HepG2 (cell line): ENCODE data around the gene UBC. TPM values are rescaled to one million over a fixed set of nuclear protein-coding genes. Genes with fewer than 3 reads are reported as not detected.
"Not testable (repeated sequence)": the region's sequence is repeated elsewhere in the genome, so short reads cannot be mapped to it uniquely, and the experiment has no call there.

Experiments used
- CBX5 ChIP-seq: sonication (generic); formaldehyde crosslinking; IDR thresholded peaks from 2 replicates; pipeline ENCODE4 v1.4.0; 2020; ENCODE audit warnings: missing genetic modification reagents, borderline replicate concordance
- EP300 ChIP-seq, 3 experiments: sonication (generic) in 1 of 3; formaldehyde crosslinking in 1 of 3; IDR thresholded peaks; 2 replicates each; pipeline versions ENCODE4 v1.5.1 to v1.6.1; 2011 to 2020; ENCODE audit warnings: low read depth in 2 of 3, low read length in 2 of 3, borderline replicate concordance in 1 of 3, improper control_type of control experiment in 1 of 3, mild to moderate bottlenecking in 1 of 3, missing genetic modification reagents in 1 of 3, moderate library complexity in 1 of 3
- HDAC2 ChIP-seq: sonication (generic); formaldehyde crosslinking; IDR thresholded peaks from 2 replicates; pipeline ENCODE4 v1.4.0; 2020; ENCODE audit warnings: missing genetic modification reagents
- HNF4A ChIP-seq: sonication (generic); formaldehyde crosslinking; IDR thresholded peaks from 2 replicates; pipeline ENCODE4 v1.4.0; 2020; ENCODE audit warnings: missing genetic modification reagents
- KDM4B ChIP-seq: sonication (generic); formaldehyde crosslinking; IDR thresholded peaks from 2 replicates; pipeline ENCODE4 v1.4.0; 2020; ENCODE audit warnings: missing genetic modification reagents
- KLF16 ChIP-seq, 2 experiments: sonication (generic) in 1 of 2; formaldehyde crosslinking in 1 of 2; IDR thresholded peaks; 2 replicates each; pipeline versions ENCODE4 v1.6.1 to v1.8.0; 2016 to 2023; ENCODE audit warnings: missing genetic modification reagents in 2 of 2, missing compliant biosample characterization in 1 of 2
- MXI1 ChIP-seq: IDR thresholded peaks from 3 replicates; pipeline ENCODE4 v1.6.1; 2012; ENCODE audit warnings: low read depth, low read length, inconsistent platforms, borderline replicate concordance
- NCOR1 ChIP-seq: fragments of 200-600 bp; sonication (generic); IDR thresholded peaks from 2 replicates; pipeline ENCODE4 v1.7.0; 2017; ENCODE audit warnings: antibody characterized with exemption, low read length, borderline replicate concordance
- NR2C2 ChIP-seq: sonication (generic); formaldehyde crosslinking; IDR thresholded peaks from 2 replicates; pipeline ENCODE4 v1.4.0; 2020; ENCODE audit warnings: missing genetic modification reagents, mild to moderate bottlenecking, moderate library complexity, borderline replicate concordance
- NR2F2 ChIP-seq: IDR thresholded peaks from 2 replicates; pipeline ENCODE4 v1.6.1; 2012; ENCODE audit warnings: low read depth, inconsistent platforms, borderline replicate concordance
- POLR2G ChIP-seq: fragments of 200-400 bp; formaldehyde crosslinking; IDR thresholded peaks from 2 replicates; pipeline ENCODE4 v1.6.1; 2018; ENCODE audit warnings: mild to moderate bottlenecking, low read depth, low read length, moderate library complexity
- SOX13 ChIP-seq, 3 experiments: fragments of 450-650 bp in 1 of 3; sonication (generic) in 1 of 3; formaldehyde crosslinking in 1 of 3; IDR thresholded peaks in 2 of 3; conservative IDR thresholded peaks in 1 of 3; 2 replicates each; pipeline versions ENCODE4 v1.5.0 to v1.6.1; 2016 to 2020; ENCODE audit warnings: antibody characterized with exemption in 1 of 3, mild to moderate bottlenecking in 1 of 3, missing compliant biosample characterization in 1 of 3, missing genetic modification reagents in 1 of 3, moderate library complexity in 1 of 3
- TEAD3 ChIP-seq: optimal IDR thresholded peaks from 2 replicates; pipeline ENCODE3; 2016; ENCODE audit warnings: borderline replicate concordance
- ZFY ChIP-seq: sonication (generic); formaldehyde crosslinking; IDR thresholded peaks from 2 replicates; pipeline ENCODE4 v1.4.0; 2020; ENCODE audit warnings: missing genetic modification reagents
- ZNF350 ChIP-seq: sonication (generic); formaldehyde crosslinking; IDR thresholded peaks from 2 replicates; pipeline ENCODE4 v1.4.0; 2020; ENCODE audit warnings: mild to moderate bottlenecking, low read depth, missing genetic modification reagents, borderline replicate concordance
- polyA plus RNA-seq, 8 experiments: library from polyadenylated mRNA; depleted of rRNA in 3 of 8; stranded (reverse) in 7 of 8; unstranded in 1 of 8; fragments of >200 nt; fragmentation: Illumina TruSeq in 4 of 8; extraction: Trizol in 4 of 8; gene quantifications; 2 replicates each; pipeline versions ENCODE4 v1.2.1 to v1.2.3, GENCODE V29; 2011 to 2016; ENCODE audit warnings: low read depth in 4 of 8, missing spikeins in 1 of 8, mixed read lengths in 1 of 8; ENCODE audit not compliant: insufficient read depth in 1 of 8
- total RNA-seq, 5 experiments: library from RNA; depleted of rRNA; stranded (reverse); fragments of >200 nt; fragmentation: Illumina TruSeq; extraction: Trizol; gene quantifications; 2 replicates each; pipeline ENCODE4 v1.2.3, GENCODE V29; 2016; ENCODE audit warnings: low read depth in 1 of 5
- TF ChIP-seq, protein P1 (sequence below): sonication (generic); formaldehyde crosslinking; IDR thresholded peaks from 2 replicates; pipeline ENCODE4 v1.5.0; 2020; ENCODE audit warnings: mild to moderate bottlenecking, missing genetic modification reagents, moderate library complexity
- TF ChIP-seq, protein P2 (sequence below): sonication (generic); formaldehyde crosslinking; IDR thresholded peaks from 2 replicates; pipeline ENCODE4 v1.4.0; 2020; ENCODE audit warnings: missing genetic modification reagents
- TF ChIP-seq, protein P3 (sequence below): IDR thresholded peaks from 2 replicates; pipeline ENCODE4 v1.6.1; 2016
- TF ChIP-seq, protein P4 (sequence below): IDR thresholded peaks from 2 replicates; pipeline ENCODE4 v1.6.1; 2012; ENCODE audit warnings: inconsistent platforms

The UBC gene
- total and polyA plus RNA-seq, 2 of the 13 experiments (the other 11 are each of a cell fraction or from before 2014, with no cell fraction given), result 805 to 1,432 TPM

DNA sequence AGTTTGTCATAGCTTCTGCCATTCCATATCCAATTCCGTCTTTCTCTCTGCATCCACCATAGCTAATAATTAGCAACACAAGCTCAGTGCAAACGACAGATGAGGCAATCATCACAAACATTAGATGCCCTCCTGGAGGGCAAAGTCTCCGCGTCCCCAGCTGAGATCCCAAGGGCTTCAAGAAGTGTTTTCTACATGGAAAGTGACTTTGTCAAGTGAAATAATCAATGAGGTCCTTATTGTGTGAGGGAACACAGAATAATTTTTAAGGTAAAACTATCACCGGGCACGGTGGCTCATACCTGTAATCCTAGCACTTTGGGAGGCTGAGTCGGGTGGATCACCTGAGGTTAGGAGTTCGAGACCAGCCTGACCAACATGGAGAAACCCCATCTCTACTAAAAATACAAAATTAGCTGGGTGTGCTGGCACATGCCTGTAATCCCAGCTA is 14.1 kb downstream of the UBC start (continued):
- TF ChIP-seq, protein P1, sequence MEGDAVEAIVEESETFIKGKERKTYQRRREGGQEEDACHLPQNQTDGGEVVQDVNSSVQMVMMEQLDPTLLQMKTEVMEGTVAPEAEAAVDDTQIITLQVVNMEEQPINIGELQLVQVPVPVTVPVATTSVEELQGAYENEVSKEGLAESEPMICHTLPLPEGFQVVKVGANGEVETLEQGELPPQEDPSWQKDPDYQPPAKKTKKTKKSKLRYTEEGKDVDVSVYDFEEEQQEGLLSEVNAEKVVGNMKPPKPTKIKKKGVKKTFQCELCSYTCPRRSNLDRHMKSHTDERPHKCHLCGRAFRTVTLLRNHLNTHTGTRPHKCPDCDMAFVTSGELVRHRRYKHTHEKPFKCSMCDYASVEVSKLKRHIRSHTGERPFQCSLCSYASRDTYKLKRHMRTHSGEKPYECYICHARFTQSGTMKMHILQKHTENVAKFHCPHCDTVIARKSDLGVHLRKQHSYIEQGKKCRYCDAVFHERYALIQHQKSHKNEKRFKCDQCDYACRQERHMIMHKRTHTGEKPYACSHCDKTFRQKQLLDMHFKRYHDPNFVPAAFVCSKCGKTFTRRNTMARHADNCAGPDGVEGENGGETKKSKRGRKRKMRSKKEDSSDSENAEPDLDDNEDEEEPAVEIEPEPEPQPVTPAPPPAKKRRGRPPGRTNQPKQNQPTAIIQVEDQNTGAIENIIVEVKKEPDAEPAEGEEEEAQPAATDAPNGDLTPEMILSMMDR (CRISPR knock-in tag), result 0 out of 2 replicates have a peak, but pooled peaks have one; percentile 1
- TF ChIP-seq SOX13 (IDR thresholded peaks at IDR 0.05), result not testable (repeated sequence)
- TF ChIP-seq SOX13 (CRISPR knock-in tag; conservative IDR thresholded peaks at IDR 0.05 in 1 of 2, IDR thresholded peaks at IDR 0.05 in 1 of 2) (peak in 1 of 2 experiments; percentile 83; a peak in 2 of 4 replicates), KDM4B (0 out of 2 replicates have a peak, but pooled peaks have one; percentile 61), NR2F2 (peak; percentile 76; the same call in 1 of the 2 replicates), MXI1 (peak; percentile 21; the same call in 1 of the 3 replicates), ZFY (CRISPR knock-in tag) (peak; percentile 35; the same call in 1 of the 2 replicates), NR2C2 (peak; percentile 59), EP300 (IDR thresholded peaks at IDR 0.05; ENCODE audit: low read depth in 2 of 2, low read length in 2 of 2) (peak in 1 of 2 experiments; percentile 89; a peak in 2 of 4 replicates), EP300 (CRISPR knock-in tag; IDR thresholded peaks at IDR 0.05; ENCODE audit: borderline replicate concordance) (peak; percentile 72; the same call in 1 of the 2 replicates), POLR2G (peak; percentile 39; the same call in 1 of the 2 replicates), HNF4A (CRISPR knock-in tag) (peak; percentile 98), ZNF350 (0 out of 2 replicates have a peak, but pooled peaks have one; percentile 20), CBX5 (CRISPR knock-in tag) (peak; percentile 42; the same call in 1 of the 2 replicates), KLF16 (CRISPR knock-in tag; IDR thresholded peaks at IDR 0.05) (0 out of 4 replicates have a peak, but pooled peaks of 1 of the 2 experiments have one; percentile 49), NCOR1 (peak; percentile 89), TEAD3 (CRISPR knock-in tag) (peak; percentile 62), HDAC2 (CRISPR knock-in tag) (peak; percentile 88)
- TF ChIP-seq, protein P2, sequence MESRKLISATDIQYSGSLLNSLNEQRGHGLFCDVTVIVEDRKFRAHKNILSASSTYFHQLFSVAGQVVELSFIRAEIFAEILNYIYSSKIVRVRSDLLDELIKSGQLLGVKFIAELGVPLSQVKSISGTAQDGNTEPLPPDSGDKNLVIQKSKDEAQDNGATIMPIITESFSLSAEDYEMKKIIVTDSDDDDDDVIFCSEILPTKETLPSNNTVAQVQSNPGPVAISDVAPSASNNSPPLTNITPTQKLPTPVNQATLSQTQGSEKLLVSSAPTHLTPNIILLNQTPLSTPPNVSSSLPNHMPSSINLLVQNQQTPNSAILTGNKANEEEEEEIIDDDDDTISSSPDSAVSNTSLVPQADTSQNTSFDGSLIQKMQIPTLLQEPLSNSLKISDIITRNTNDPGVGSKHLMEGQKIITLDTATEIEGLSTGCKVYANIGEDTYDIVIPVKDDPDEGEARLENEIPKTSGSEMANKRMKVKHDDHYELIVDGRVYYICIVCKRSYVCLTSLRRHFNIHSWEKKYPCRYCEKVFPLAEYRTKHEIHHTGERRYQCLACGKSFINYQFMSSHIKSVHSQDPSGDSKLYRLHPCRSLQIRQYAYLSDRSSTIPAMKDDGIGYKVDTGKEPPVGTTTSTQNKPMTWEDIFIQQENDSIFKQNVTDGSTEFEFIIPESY, result 0 out of 2 replicates have a peak, but pooled peaks have one; percentile 26
- TF ChIP-seq, protein P3, sequence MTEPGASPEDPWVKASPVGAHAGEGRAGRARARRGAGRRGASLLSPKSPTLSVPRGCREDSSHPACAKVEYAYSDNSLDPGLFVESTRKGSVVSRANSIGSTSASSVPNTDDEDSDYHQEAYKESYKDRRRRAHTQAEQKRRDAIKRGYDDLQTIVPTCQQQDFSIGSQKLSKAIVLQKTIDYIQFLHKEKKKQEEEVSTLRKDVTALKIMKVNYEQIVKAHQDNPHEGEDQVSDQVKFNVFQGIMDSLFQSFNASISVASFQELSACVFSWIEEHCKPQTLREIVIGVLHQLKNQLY (CRISPR knock-in tag), result peak; percentile 56; the same call in 1 of the 2 replicates
- TF ChIP-seq, protein P4, sequence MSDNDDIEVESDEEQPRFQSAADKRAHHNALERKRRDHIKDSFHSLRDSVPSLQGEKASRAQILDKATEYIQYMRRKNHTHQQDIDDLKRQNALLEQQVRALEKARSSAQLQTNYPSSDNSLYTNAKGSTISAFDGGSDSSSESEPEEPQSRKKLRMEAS, result peak; percentile 64
